Hematopoietic multipotent progenitor cell (in vitro differentiated cells): ENCODE measurements around the gene SLC39A7. TPM values are rescaled to one million over a fixed set of nuclear protein-coding genes. Genes with fewer than 3 reads are reported as not detected.
A peak's percentile ranks its signal among the peaks of the same experiment; 100 is the strongest.

Experiments
- DNase-seq, 3 donors: peaks; one replicate each; pipeline ENCODE4 v3.0.0-alpha.2; 2011 to 2015; ENCODE audit warnings: low read depth in 2 of 3, low spot score in 2 of 3
- total RNA-seq: library from RNA; depleted of rRNA; stranded (reverse); fragments of >200 nt; gene quantifications from one replicate; pipeline ENCODE4 v1.2.3, GENCODE V29; 2012

The SLC39A7 gene
- total RNA-seq, 1 donor: 29.9 TPM

DNA sequence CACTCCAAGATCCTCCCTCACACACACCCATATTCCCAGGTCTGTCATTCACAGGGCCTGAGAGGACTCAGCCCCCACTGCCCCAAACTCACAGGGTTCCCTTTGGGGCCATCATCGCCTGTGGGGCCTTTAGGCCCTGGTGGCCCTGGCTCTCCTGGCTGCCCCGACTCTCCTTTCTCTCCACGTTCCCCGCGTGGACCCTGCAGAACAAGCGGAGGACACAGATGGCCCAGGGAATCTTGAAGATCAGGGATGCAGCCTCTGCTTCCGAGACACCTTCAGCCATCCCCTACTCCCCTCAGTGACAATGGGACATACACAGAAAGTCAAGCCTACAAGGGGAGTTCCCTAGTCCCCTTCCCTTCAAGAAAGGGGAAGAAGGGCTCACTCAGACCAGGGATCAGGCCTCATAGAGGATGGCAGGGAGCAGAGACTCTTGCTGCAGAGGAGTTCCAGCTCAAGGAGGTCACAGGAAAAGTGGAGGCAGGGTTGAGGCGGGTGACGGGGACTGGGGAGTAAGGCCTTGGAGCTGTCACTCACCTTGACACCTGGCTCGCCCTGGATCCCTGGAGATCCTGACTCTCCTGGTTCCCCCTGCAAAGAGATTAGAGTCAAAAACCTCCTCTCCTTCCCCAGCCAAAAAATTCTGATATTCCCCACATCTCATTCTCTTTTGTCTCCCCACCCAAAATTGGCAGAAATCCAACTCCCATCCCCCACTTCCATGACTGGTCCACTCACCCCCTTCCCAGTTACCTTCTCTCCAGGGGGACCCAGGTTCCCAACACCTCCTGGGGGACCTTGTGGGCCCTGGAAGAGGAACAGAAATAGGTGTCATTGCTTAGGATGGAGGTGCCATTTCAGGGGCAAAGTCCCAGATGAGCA lies 31.1 kb upstream of the SLC39A7 start:
- DNase-seq: no peak

DNA sequence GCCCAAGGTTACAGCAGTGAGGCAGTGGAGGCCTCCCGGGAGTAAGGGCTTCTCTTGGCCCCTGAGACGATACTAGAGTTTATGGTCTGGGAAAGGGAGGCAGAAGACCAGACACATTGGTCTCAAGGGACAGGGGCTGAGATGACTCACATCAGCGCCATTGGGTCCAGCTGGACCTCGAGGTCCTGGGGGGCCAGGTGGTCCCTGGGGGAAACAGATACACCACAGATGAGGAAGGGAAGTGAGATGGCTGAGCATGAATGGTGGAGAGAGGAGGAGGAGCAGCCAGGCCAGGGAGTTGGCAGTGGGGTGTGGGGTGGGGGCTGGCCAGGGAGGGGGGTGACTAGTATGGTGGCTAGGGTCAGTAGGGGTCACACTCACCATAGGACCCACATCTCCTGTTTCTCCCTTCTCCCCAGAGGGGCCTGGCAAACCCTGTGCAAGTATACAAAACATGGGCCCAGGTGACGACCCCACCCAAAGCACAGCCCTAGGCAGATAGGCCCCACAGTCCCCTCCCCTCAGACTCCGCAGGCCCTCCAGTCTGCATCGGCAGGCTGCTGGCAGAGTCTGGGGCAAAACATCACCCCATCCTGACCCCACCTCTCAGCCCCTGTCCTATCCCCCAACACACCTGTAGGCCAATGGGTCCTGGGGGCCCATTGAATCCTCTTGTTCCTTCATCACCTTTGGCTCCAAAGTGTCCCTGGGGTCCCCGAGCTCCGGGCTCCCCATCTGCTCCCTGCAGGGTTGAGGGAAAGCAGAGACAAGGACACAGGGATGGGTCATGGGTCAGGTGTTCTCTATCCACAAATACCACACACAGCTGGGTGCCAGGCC lies 30.3 kb upstream of the SLC39A7 start:
- DNase-seq: no peak

DNA sequence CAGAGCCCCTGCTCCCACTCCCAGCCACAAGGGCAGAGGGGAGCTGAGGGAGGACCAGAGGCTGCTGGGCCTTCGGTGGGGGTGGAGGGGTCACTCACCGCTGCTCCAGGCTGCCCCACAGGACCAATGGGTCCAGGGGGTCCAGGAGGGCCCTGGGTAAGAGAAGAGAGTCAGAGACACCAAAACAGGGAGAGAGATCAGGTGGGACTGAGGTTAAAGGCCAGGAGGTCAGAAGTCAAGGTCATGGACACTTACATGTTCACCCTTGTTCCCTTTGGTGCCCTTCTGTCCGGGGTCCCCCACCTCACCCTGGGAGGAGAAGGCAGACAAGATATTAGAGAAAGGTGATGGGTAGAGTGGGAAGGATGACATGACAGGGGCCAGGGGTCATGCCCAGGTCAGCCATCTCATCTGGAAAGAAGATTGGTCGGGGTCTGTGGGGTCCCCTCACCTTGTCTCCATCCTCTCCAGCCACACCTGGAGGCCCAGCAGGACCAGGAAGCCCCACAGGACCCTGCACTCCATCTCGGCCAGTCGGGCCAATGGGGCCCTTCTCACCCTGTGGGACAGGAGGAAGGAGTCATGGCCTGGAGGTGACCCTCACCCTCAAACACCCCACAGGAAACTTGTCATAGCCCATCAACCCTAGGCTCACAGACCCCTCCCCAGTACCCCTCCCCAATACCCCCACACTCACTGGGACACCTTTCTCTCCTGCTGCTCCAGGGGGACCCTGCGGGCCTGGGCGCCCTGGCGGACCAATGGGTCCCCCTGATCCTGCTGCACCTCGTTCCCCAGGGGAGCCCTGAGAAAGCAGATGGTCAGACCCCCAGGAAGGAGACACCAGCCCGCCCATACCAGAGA lies 29.4 kb upstream of the SLC39A7 start:
- no peak for DNase-seq

DNA sequence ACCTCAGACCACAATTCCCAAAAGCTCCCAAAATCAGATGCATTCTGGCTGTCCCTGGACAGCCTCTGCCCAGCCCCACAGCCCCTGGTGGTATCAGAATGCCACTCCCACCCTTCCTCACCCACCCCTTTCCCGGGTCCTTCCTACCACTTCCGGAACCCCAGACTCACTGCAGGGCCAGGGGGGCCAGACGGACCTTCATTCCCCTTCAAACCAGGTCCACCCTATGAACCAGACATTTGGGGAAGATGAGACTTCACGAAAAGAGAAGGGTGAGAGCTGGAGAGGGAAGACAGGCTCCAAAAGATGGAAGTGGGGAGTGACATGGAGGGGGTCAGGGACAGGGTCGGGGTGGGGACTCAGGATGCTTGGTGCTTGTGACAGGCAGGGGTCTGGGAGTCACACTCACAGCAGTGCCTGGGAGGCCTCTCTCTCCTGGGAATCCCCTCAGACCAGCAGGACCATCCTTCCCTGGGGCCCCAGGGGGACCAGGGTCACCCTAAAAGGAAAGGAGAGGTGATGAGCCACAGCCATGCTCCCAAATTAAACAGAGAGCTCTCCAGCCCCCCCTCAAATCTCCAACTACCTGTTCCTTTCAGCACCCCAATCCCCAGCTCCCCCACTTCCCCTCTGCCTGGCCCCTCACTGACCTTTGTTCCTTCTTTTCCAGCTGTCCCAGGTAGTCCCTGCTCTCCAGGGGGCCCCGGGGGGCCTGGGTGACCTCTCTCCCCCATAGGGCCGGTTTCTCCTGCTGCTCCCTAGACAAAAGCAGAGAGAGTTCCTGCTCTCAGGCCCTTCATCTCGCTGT lies 28.6 kb upstream of the SLC39A7 start:
- DNase-seq: no peak

DNA sequence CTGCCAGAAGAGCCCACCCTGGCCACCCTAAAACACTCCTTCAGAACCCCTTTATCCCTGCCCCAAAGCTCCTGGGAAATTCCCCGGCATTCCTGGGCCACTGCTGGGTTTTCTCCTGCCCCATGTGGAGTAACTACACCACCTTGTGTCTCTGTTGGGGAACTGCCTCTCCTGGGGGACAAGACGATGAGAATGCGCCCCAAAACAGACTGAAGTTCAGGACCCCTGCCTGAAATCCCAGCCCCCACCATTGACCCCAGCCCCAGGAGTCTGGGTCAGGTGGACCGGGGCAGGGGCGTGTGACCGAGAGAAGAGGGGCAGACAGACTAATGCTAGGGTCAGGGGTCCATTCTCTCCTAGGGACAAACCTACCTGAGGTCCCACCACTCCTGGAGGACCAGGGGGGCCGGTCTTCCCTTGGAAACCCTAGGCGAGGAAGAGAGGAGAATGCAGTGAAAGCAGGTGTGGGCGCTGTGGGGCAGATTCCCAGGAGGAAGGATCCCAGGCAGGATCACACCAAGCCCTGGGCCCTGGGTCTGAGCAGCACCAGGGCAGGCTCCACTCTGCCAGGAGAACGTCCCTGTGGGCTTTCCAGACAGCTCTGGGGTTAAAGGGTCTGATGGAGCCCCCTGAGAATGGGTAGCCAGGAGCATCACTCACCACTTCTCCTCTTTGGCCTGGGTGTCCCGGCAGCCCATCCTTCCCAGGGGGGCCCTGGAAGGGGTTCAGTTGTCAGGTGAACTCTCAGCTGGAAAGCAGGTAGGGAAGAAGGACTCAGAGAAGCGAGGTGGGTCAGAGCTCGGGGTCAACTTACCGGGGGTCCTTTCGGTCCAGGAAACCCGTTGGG lies 27.8 kb upstream of the SLC39A7 start:
- peak in 1 of 3 donors; percentile 37 for DNase-seq

DNA sequence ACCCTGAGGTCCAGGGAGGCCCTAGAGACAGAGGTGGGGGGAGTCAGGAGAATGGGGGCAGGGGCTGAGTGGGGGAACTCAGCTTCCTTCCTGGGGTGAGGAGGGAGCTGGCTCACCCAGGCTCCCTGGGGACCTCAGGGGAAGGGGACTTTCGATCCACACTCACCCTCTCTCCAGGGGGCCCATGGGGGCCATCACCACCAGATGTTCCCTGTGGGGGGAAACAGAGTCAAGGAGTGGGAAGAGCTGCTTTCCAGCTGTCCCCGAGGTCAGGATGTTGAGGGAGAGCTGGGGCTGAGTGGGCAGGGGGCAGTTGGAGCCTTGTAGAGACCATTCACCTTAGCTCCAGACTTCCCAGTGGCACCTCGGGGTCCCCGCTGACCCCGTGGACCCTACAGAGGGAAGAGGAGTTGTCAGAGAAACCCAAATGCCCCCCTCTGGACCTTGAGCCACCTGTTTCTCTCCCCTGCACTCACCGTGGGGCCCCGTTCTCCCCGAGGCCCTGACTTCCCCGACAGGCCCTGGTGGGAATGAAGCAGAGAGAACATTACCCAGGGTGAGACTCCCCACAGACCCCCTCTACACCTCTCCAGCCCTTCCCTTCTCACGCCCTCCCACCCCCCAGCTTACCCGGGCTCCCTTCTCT lies 27.0 kb upstream of the SLC39A7 start:
- DNase-seq: no peak

DNA sequence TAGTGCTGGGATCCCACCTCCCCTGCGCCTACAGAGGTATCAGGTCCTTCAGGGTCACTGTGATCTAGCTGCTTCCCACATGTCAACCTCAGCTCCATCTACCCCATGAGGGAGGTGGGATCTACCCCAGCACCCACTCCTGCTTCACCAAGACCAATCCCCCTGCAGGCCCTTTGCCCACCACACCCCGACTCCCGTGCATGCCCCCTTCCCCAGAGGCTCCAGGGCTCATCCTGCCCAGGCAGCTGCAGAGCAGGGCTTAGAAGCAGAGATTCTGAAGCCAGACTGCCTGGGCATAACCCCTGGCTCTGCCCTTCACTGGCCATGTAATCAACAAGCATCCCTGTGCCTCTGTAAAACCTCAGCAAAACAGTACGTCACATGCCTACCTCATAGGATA lies 25.9 kb upstream of the SLC39A7 start:
- no peak for DNase-seq

DNA sequence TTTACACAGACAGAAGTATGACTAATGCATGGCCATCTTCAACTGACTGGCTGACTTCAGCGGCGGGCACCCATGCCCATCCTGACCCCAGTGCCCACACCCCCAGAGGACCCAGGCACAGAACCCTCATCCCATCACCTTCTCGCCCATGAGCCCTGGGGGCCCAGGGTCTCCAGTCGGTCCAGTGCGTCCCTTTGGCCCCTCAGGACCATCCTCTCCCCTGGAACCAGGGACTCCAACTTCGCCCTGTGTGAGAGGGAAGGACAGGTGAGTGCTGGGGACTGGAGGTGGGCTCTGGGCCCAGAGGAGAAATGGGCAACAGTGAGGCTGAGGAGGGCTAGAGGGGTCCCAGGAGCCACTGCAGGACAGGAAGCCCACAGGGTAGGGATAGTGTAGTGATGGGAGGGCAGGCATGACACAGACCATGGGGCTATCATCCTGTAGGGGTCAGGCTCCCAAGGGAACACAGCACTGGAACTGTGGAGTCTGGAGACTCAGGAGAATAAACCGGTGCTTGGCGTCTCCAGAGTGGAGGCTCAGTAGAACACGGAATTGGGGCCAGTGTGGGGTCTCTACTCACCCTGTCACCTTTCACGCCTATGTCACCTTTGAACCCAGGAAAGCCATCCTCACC lies 25.1 kb upstream of the SLC39A7 start:
- no peak for DNase-seq

DNA sequence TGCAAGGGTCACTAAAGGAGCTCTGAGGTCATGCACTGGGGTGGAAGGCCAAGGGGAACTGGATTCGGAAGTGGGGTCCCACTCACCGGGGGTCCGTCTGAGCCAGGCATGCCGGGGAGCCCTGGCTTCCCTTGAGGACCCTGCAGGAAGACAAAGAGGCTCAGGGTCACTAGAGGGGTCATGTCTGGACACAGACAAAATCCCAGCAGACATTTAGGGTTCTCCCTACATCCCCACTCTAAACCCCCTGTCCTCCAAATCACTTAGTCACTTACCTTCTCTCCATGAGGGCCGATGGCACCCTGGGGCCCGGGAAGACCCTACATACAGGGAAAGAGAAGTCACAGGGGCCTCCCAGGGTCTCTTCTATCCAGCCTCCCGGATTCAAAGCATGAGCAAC lies 23.8 kb upstream of the SLC39A7 start:
- no peak for DNase-seq

DNA sequence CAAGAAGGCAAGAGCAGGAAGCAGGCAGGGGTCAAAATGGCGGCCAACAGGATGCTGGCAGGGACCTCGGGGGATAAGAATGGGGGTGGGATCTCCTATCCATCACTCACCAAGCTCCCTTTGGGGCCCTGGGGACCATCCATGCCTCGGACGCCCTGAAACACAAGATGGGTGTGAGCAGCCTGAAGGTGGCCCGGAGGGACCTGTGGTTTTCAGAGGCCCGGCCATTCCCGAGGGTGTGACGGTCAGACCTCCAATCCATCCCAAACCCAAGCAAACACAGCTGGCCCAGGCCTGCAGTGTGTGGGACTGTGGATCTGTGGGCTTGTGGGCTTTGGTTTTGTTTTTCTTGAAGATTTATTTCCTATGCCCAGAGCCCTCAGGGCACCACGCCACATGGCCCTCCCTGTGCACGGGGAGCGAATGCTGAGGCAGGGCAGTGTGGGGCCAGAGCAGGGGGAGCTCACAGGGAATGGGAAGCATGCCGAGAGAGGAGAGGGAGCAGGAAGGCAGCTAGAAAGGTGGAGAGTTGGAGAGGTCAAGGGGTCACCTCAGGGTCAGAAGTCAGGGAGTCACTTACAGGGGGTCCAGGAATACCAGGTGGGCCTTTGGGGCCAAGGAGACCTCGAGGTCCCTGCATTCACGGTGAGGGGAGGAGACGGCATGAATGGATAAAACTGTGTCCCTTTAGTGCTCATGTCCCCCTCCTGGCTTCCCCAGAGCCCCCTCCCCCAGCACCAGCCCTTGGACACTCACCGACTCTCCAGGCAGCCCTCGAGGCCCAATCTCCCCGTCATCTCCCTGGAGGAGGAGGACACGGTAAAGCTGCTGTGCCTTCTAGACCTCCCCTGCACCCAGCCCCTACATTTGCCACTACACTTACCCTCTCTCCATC lies 22.9 kb upstream of the SLC39A7 start:
- DNase-seq: no peak

DNA sequence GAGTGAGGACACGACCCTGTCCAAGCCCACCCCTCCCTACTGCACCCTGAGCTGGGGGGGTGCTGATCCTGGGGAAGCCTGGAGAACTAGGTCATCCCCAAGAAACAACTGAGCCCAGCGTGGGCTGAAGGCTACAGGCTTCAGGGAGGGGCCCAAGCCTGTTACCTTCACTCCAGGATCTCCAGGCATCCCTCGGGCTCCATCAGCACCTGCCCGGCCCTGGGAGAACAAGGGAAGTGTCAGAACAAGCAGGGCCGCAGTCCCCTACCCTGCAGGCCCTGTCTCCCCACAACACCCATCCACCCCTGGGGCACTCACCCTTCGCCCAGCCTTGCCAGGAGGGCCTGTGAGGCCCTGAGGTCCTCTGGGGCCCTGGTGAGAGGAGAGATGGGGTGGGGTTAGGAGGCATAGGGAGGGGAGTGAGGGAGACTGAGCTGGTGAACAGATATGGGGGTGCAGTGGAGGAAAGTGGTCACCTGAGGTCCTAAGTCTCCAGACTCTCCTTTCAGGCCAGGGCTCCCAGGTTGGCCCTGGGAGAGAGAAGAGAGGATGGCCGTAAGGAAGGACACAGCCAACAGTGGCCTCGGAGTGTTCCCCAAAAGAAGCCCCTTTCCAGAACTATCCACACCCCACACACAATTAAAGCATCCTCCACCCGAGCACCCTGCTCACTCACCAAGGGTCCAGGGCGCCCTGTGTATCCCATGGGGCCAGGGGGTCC lies 21.8 kb upstream of the SLC39A7 start:
- no peak for DNase-seq

DNA sequence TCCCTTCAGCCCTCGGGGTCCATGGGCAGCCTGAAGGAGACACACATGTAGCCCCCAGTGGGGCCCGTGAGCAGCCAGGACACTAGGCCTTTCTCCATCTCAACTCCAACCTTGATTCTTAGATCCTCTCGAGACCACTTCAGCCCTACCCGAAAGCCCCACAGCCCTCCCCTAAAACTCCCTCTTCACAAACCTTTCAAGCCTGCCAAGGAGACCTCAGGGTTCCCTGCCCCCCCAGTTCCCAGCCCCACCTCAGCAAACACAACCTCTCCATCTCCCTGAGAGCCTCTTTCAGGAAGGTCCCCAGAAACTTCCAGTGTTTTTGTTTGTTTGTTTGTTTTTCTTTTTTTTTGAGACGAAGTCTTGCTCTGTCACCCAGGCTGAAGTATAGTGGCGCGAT lies 19.5 kb upstream of the SLC39A7 start:
- DNase-seq: no peak

DNA sequence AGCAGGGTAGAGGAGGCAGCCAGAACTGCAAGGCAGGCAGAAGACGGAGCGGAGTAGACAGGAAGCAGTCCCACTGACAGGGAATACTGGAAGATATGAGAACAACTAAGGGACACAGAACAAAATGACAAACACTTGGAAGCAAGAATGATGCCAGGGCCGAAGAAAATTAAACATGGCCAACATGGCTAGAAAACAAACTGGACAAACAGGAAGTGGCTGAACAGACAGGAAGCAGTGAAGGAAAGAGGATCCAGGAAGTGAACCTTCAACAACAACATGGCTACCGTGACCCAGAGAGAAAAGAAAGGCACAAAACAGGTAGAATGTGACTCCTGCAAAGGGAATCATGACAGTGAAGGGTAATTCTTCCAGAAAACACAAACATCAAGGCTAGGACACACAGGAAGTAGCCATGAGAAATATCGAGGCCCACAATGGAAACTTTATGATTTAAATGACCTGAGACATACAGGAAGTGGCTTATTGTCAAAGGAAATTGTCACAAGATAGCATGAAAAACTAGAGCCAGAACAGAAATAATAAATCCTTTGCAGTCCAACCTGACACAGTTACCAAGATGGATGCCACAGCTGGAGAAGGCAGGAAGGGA lies 17.5 kb upstream of the SLC39A7 start:
- DNase-seq: peak in 1 of 3 donors; percentile 29

DNA sequence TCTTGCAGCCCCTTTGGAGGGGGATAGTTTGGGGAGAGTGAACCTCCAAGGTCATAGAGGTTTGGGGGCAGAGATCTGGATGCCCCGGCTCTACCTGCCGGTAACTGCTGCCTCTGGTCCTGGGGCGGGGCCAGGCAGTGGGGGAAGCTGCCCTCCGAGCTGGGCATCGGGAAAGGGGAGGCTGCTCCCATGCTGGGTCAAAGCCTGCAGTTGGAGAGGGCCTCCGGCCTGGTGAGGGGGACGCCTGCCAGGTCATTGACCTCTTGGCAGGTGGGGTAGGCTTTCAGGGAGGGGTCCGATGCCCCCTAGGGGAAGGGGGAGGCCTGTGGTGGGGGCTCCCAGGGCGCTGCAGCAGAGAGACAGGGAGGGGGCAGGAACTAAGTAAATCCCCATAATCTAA lies 15.5 kb upstream of the SLC39A7 start:
- no peak for DNase-seq

DNA sequence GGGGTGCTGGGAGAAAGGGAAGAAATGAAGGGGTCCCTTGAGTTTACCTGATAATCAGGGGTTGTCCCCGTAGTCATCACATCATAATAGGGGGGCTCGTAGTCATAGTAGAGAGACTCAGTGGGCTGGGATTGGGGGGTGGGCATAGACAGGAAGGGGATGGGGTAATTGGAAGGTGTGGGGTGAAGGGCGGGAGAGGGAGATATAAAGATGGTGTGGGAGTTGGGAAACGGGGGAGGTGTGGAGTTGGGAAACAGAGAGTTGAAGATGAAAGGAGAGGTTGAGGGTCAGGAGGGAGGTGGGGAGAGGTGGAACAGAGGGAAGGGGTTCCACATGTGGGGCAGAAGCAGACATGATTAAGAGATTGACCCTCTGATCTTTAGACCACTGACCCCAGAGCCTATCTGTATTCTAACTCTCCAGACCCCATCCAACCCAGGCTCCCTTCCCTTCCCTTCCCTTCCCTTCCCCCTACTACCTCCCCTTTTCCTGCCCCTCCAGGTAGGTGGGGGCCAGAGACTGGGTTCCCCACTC lies 14.9 kb upstream of the SLC39A7 start:
- no peak for DNase-seq

DNA sequence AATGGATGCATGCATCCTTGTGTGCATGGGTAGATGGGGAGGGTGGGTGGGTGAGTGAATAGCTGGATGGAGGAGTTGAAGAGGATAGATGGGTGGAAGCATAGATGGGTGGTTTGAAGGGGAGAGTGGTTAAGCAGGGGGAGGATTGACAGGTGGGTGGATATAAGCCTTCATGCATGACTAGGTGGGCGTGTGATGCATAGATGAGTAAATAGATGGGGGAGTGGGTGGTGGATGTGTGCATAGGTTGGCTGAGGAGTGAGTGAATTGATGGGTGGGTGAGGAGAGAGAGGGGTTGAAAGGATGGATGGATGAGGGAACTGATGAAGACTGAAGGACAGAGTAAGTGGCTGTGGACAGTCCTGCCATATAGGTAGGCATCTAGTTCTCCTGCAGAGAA lies 12.9 kb upstream of the SLC39A7 start:
- DNase-seq: no peak
